Measurements from ENCODE around the gene MRPL44.
"Not testable (repeated sequence)": the region's sequence is repeated elsewhere in the genome, so short reads cannot be mapped to it uniquely, and the experiment has no call there.

Gene MRPL44

GRCh38 chr2:223997938-223998337 is 40.7 kb downstream of the MRPL44 start:
- Histone ChIP-seq H3K9me3 (ENCODE audit: insufficient read depth, low read length) (0 out of 2 replicates have a peak, but pooled peaks cover 7% of the 10 kb centered on the region), H3K27me3 (ENCODE audit: insufficient read depth, insufficient read length) (no peaks in the 10 kb centered on the region), H3K36me3 (ENCODE audit: insufficient read depth, insufficient read length, low read length) (peaks cover 68% of the 10 kb centered on the region), H3K4me3 (ENCODE audit: insufficient read length, low read depth) (no peak overlapping the region), H3K4me1 (ENCODE audit: insufficient read depth, insufficient read length) (no peaks in the 10 kb centered on the region), H3K9ac (ENCODE audit: insufficient read length, low read depth) (no peak overlapping the region)
- no peak for DNase-seq (ENCODE audit: low read depth, low spot score)
- TF ChIP-seq ZNF274 (IDR thresholded peaks at IDR 0.05; ENCODE audit: low read depth, low read length) (no peak), SUZ12 (IDR thresholded peaks at IDR 0.05; ENCODE audit: extremely low read depth, insufficient read depth, insufficient read length) (no peak), YY1 (IDR thresholded peaks at IDR 0.05; ENCODE audit: insufficient read depth, insufficient read length) (no peak)

DNA sequence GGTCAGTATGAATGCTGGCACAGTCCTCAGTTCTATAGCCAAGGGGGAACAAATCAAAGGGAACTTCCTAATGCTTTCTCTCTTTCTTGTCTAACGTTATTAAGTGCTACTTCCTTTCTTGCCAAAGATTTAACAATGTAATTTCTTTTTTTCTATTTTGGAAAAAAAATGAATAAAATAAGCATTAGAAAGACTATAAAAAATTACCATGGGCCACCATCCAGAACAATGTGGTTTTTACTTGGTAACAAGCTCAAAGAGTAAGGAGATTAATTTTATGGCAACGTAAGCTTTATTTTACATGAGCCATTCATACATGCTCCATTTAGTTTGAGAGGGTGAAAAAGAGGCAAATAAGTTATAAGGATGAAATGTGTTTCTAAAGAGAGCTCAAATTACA is 41.7 kb downstream of the MRPL44 start:
- TF ChIP-seq YY1 (IDR thresholded peaks at IDR 0.05; ENCODE audit: insufficient read depth, insufficient read length) (no peak), SUZ12 (IDR thresholded peaks at IDR 0.05; ENCODE audit: extremely low read depth, insufficient read depth, insufficient read length) (no peak), ZNF274 (IDR thresholded peaks at IDR 0.05; ENCODE audit: low read depth, low read length) (no peak)
- Histone ChIP-seq H3K9me3 (ENCODE audit: insufficient read depth, low read length) (0 out of 2 replicates have a peak, but pooled peaks cover 7% of the 10 kb centered on the region), H3K9ac (ENCODE audit: insufficient read length, low read depth) (no peak overlapping the region), H3K4me1 (ENCODE audit: insufficient read depth, insufficient read length) (no peaks in the 10 kb centered on the region), H3K27me3 (ENCODE audit: insufficient read depth, insufficient read length) (no peaks in the 10 kb centered on the region), H3K36me3 (ENCODE audit: insufficient read depth, insufficient read length, low read length) (peaks cover 66% of the 10 kb centered on the region), H3K4me3 (ENCODE audit: insufficient read length, low read depth) (no peak overlapping the region)
- no peak for DNase-seq (ENCODE audit: low read depth, low spot score)

DNA sequence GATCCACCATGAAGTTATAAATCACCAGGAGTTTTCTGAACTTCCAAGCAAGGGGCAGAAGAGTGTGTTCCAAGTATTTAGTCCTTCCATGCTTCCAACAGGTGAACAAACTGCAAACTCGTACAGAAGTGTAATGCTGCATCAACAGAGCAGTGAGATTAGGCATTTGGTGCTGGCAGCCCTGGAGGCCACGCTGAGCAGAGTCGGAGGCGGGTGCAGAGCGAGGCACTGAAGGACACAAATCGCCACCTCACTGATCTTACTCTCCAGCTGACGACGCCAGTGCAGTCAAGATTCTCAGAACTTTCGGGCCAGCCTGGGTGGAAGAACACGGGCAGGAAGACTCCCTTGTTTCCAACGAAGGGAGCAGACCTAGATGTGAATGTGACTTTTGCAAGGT is 42.6 kb downstream of the MRPL44 start:
- no peak overlapping the region for H3K9ac ChIP-seq (ENCODE audit: insufficient read length, low read depth)
- H3K4me3 ChIP-seq (ENCODE audit: insufficient read length, low read depth) = no peak overlapping the region
- peaks cover 59% of the 10 kb centered on the region for H3K36me3 ChIP-seq (ENCODE audit: insufficient read depth, insufficient read length, low read length)
- H3K9me3 ChIP-seq (ENCODE audit: insufficient read depth, low read length) = 0 out of 2 replicates have a peak, but pooled peaks cover 7% of the 10 kb centered on the region
- H3K4me1 ChIP-seq (ENCODE audit: insufficient read depth, insufficient read length) = no peaks in the 10 kb centered on the region
- TF ChIP-seq YY1 (IDR thresholded peaks at IDR 0.05; ENCODE audit: insufficient read depth, insufficient read length) (no peak), ZNF274 (IDR thresholded peaks at IDR 0.05; ENCODE audit: low read depth, low read length) (no peak), SUZ12 (IDR thresholded peaks at IDR 0.05; ENCODE audit: extremely low read depth, insufficient read depth, insufficient read length) (no peak)
- no peaks in the 10 kb centered on the region for H3K27me3 ChIP-seq (ENCODE audit: insufficient read depth, insufficient read length)
- no peak for DNase-seq (ENCODE audit: low read depth, low spot score)

- peaks cover 52% of the 10 kb centered on the region for H3K36me3 ChIP-seq (ENCODE audit: insufficient read depth, insufficient read length, low read length)
- H3K9me3 ChIP-seq (ENCODE audit: insufficient read depth, low read length); H3K4me3 ChIP-seq (ENCODE audit: insufficient read length, low read depth); H3K27me3 ChIP-seq (ENCODE audit: insufficient read depth, insufficient read length); H3K9ac ChIP-seq (ENCODE audit: insufficient read length, low read depth); DNase-seq (ENCODE audit: low read depth, low spot score); H3K4me1 ChIP-seq (ENCODE audit: insufficient read depth, insufficient read length): not testable (repeated sequence)
Observed at GRCh38 chr2:224000662-224001061, 43.4 kb downstream of the MRPL44 start.

DNA sequence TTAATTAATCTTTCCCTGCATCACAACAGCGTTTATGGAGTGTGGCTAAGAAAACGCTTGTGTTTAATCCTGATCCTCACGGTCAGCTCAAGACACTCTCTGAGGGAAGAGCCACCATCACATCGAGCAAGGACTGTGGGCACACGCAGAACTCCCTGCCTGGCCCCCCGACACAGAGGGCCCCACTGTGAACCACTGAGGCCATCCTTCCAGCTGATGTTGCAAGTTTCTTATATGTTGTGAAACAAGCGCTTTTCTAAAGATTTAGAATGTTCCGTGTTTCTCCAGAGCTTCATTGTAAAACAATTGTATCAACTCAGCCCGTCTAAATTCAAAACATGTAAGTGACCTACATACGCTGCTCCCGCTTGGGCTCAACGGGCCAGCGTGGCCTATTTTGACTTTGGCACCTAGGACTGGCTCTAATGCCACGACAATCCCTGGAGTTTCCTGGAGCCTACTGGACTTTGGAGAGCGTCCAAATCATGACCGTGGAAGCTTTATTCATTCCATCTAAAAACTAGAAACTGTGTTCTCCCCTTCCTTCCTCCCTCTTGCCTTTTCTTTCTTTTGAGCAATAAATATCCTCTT is 46.9 kb downstream of the MRPL44 start:
- Histone ChIP-seq H3K27me3 (ENCODE audit: insufficient read depth, insufficient read length) (no peaks in the 10 kb centered on the region), H3K9ac (ENCODE audit: insufficient read length, low read depth) (no peak overlapping the region), H3K4me1 (ENCODE audit: insufficient read depth, insufficient read length) (no peaks in the 10 kb centered on the region), H3K36me3 (ENCODE audit: insufficient read depth, insufficient read length, low read length) (peaks cover 29% of the 10 kb centered on the region), H3K9me3 (ENCODE audit: insufficient read depth, low read length) (0 out of 2 replicates have a peak, but pooled peaks cover 7% of the 10 kb centered on the region), H3K4me3 (ENCODE audit: insufficient read length, low read depth) (no peak overlapping the region)
- no peak for DNase-seq (ENCODE audit: low read depth, low spot score)
- TF ChIP-seq SUZ12 (IDR thresholded peaks at IDR 0.05; ENCODE audit: extremely low read depth, insufficient read depth, insufficient read length) (no peak), YY1 (IDR thresholded peaks at IDR 0.05; ENCODE audit: insufficient read depth, insufficient read length) (no peak), ZNF274 (IDR thresholded peaks at IDR 0.05; ENCODE audit: low read depth, low read length) (no peak)

DNA sequence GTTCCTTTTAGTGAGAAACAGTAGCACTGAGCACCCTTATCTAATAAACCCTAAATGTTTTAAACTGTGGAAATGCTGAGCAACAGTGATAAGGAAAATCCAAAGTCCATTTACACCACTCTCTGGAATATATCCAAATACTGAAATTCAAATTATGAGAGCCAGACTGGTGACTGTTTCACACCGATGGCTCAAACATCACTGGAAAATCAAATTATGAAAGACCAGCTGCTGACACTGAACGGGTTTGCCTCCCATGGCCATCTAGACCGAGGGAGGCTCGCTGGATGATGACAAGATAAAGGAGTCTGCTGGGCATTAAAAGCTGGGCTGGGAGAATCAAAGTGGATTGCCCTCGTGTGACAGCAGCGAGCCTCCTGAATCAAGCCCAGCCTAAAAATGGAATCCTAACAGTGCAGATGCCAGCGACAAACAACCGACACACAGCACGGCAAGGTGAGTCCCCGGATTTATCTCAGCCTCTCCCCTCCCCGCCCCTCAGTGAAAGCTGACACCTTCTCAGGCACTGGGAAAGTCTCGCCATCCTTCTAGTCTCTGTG is 51.5 kb downstream of the MRPL44 start:
- TF ChIP-seq YY1 (IDR thresholded peaks at IDR 0.05; ENCODE audit: insufficient read depth, insufficient read length) (no peak), SUZ12 (IDR thresholded peaks at IDR 0.05; ENCODE audit: extremely low read depth, insufficient read depth, insufficient read length) (no peak), ZNF274 (IDR thresholded peaks at IDR 0.05; ENCODE audit: low read depth, low read length) (no peak)
- Histone ChIP-seq H3K27me3 (ENCODE audit: insufficient read depth, insufficient read length) (no peaks in the 10 kb centered on the region), H3K9ac (ENCODE audit: insufficient read length, low read depth) (no peak overlapping the region), H3K4me3 (ENCODE audit: insufficient read length, low read depth) (no peak overlapping the region), H3K4me1 (ENCODE audit: insufficient read depth, insufficient read length) (no peaks in the 10 kb centered on the region), H3K9me3 (ENCODE audit: insufficient read depth, low read length) (no peaks in the 10 kb centered on the region), H3K36me3 (ENCODE audit: insufficient read depth, insufficient read length, low read length) (peaks cover 6% of the 10 kb centered on the region)
- DNase-seq (ENCODE audit: low read depth, low spot score) = no peak

GRCh38 chr2:224009605-224010315 is 52.5 kb downstream of the MRPL44 start:
- TF ChIP-seq ZNF274 (IDR thresholded peaks at IDR 0.05; ENCODE audit: low read depth, low read length) (no peak), SUZ12 (IDR thresholded peaks at IDR 0.05; ENCODE audit: extremely low read depth, insufficient read depth, insufficient read length) (no peak), YY1 (IDR thresholded peaks at IDR 0.05; ENCODE audit: insufficient read depth, insufficient read length) (no peak)
- no peak for DNase-seq (ENCODE audit: low read depth, low spot score)

More at GRCh38 chr2:224009605-224010315, 52.5 kb downstream of the MRPL44 start:
- Histone ChIP-seq H3K4me1 (ENCODE audit: insufficient read depth, insufficient read length) (no peaks in the 10 kb centered on the region), H3K9me3 (ENCODE audit: insufficient read depth, low read length) (no peaks in the 10 kb centered on the region), H3K27me3 (ENCODE audit: insufficient read depth, insufficient read length) (no peaks in the 10 kb centered on the region), H3K36me3 (ENCODE audit: insufficient read depth, insufficient read length, low read length) (peaks cover 6% of the 10 kb centered on the region), H3K9ac (ENCODE audit: insufficient read length, low read depth) (no peak overlapping the region), H3K4me3 (ENCODE audit: insufficient read length, low read depth) (no peak overlapping the region)
